Measurements from ENCODE around the gene HOXA6.

Gene HOXA6

DNA sequence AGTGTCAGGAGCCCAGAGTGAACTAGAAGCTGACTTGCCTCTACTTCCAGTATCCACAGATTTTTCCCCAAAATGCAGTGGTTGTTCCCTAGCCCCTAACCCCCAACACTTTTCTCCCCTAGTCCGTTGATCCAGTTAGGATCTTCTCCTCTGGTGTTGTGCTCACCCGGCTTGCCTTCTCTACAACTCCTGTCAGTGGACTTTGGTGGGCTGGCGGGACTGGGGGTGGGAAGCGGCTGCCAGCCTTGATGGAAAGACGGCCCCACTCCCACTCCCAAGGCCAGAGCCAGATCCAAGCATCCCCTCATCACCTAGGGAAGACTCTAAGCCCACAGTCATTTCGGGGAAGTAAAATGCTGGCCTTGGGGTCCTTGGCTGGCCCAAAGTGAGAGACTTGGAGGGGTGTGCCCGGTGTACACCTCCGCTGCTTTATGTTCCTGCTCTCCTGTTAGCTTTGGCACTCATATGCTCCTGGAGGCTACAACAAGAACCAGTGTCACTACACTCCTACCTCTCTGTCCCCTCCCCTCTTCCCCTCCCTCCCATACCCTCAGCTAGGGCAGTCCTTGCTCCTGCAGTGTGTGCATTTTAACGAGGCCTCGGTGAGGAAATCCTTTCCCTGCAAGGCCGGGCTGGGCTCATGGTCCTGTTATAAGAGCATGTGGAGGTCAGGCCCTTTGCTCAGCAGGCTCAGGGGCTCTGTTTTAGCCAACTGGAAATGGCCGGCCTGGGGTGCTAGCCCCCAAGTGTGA lies 27.5 kb upstream of the HOXA6 start:
- Histone ChIP-seq H3K36me3 (no peaks in the 10 kb centered on the region), H3K27me3 (peaks cover 100% of the 10 kb centered on the region), H3K4me1 (ENCODE audit: control insufficient read depth in 1 of 2, insufficient read depth in 1 of 2, low read depth in 1 of 2, low read length in 1 of 2) (peaks cover 29 to 43% of the 10 kb centered on the region in 2 experiments), H3K4me3 (ENCODE audit: low read depth in 1 of 2, low read length in 1 of 2) (peak overlapping the region in 1 of 2 experiments; percentile 67), H3K27ac (no peak overlapping the region), H3K9me3 (no peaks in the 10 kb centered on the region)
- TF ChIP-seq, protein P1, sequence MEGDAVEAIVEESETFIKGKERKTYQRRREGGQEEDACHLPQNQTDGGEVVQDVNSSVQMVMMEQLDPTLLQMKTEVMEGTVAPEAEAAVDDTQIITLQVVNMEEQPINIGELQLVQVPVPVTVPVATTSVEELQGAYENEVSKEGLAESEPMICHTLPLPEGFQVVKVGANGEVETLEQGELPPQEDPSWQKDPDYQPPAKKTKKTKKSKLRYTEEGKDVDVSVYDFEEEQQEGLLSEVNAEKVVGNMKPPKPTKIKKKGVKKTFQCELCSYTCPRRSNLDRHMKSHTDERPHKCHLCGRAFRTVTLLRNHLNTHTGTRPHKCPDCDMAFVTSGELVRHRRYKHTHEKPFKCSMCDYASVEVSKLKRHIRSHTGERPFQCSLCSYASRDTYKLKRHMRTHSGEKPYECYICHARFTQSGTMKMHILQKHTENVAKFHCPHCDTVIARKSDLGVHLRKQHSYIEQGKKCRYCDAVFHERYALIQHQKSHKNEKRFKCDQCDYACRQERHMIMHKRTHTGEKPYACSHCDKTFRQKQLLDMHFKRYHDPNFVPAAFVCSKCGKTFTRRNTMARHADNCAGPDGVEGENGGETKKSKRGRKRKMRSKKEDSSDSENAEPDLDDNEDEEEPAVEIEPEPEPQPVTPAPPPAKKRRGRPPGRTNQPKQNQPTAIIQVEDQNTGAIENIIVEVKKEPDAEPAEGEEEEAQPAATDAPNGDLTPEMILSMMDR (IDR thresholded peaks at IDR 0.05) = no peak

DNA sequence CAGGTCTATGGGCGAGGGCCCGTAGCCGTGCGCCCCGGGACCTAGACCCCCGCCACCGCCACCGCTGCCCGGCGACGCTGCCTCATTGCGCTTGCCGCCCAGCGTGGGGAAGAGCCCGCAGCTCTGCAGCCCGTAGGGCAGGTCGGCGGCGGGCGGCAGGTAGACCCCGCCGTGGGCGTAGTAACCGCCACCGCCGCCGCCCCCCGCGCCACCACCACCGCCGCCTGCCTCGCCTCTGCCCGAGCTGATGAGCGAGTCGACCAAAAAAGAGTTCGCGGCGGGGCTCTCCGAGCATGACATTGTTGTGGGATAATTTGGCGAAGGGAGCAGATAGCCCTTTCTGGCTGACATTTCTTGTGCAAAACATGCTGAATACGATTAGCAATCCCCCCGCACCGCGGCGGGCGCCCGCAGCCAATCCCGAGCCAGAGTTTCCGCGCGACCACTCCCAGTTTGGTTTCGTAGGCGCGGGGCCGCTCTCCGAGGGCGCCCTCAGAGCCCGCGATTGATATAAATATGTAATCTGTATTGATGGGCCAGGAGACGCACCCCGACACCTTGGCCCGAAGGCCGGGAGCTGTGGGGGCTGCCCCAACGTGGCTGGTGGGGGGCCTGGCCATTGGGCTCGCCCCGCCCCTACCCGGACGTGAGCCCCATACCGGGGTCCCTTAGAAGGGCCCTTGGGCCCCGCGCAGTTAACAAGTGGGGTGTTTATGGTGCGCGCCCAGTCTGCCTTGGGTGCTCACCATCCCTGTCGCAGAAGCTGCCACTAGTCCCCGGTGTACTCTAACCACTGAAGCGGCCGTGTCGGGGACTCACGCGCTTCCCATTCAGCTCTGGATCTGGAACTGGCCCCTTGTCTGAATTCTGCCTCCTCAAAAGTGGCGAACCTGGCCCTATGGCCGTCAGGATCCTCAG lies 26.6 kb upstream of the HOXA6 start, which contains the start of gene HOXA10:
Gene HOXA10, minus strand, starts transcription at position 365 of the 918 bp plus-strand sequence. Its CDS starts 14 bp downstream, at position 351.
- H3K36me3 ChIP-seq = no peaks in the 10 kb centered on the region
- H3K9me3 ChIP-seq = no peaks in the 10 kb centered on the region
- H3K4me3 ChIP-seq (ENCODE audit: low read depth in 1 of 2, low read length in 1 of 2) = peak within 1 kb of the TSS; percentile 40 to 67
- H3K27ac ChIP-seq = peak within 1 kb of the TSS; percentile 47
- peaks cover 26 to 44% of the 10 kb centered on the region in 2 experiments for H3K4me1 ChIP-seq (ENCODE audit: control insufficient read depth in 1 of 2, insufficient read depth in 1 of 2, low read depth in 1 of 2, low read length in 1 of 2)
- peaks cover 100% of the 10 kb centered on the region for H3K27me3 ChIP-seq
- TF ChIP-seq, protein P1 (IDR thresholded peaks at IDR 0.05) = no peak

DNA sequence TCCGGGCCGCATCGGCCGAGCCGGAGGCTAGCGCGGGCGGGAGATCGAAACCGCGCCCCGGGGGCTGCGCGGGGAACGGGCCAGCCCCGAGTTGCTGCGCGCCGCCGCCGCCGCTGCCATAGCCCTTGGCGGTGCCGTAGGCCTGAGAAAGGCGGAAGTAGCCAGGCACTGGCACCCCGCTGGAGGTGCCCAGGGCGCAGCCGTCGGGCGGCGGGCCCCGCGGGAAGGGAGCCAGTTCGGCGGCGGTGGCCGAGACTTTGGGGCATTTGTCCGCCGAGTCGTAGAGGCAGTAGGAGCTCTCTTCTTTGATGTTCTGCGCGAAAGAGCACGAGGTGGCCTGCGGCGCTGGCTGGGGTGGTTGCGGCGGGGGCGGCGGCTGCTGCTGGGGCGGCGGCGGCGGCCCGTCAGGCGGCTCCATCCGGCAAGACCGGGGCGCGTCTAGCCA lies 26.0 kb upstream of the HOXA6 start:
- Histone ChIP-seq H3K4me3 (ENCODE audit: low read depth in 1 of 2, low read length in 1 of 2) (peak overlapping the region; percentile 40 to 67), H3K27ac (peak overlapping the region; percentile 47), H3K27me3 (peaks cover 100% of the 10 kb centered on the region), H3K4me1 (ENCODE audit: control insufficient read depth in 1 of 2, insufficient read depth in 1 of 2, low read depth in 1 of 2, low read length in 1 of 2) (peaks cover 26 to 50% of the 10 kb centered on the region in 2 experiments), H3K9me3 (no peaks in the 10 kb centered on the region), H3K36me3 (no peaks in the 10 kb centered on the region)
- TF ChIP-seq, protein P1 (IDR thresholded peaks at IDR 0.05) = no peak

DNA sequence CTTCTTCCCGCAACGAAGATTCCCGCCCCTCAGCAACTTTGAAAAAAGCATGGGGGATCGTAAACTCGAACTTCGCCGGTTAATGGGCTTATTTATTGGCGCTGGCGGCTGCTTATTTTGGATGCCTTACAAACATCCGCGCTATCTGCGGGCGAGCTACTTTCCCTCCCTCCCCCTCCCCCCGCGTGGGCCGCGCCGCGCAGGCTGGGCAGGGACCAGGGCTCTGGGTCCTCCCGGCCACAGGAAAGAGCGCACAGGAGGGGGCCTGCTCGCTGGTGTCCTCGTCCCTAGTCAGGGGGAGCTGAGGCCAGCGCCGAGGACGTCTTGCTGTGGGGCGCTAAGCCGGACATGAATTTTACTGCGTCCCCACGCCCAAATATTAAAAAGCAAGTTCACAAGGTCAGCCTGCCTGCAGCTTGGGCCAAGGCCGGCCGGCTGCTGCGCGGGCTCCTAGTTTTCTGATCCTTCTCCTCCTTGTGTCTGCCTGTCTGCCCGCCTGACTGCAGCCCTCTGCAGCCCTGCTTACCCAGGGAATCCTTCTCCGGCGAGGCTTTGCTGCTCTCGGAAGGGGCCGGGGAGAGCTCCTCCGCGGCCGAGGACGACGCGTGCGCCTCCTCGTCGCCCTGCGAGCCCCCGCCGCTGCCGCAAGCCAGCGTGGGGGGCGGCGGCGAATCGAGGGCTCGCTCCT lies 25.4 kb upstream of the HOXA6 start:
- peaks cover 100% of the 10 kb centered on the region for H3K27me3 ChIP-seq
- H3K4me3 ChIP-seq (ENCODE audit: low read depth in 1 of 2, low read length in 1 of 2) = peak overlapping the region; percentile 40 to 67
- TF ChIP-seq, protein P1 (IDR thresholded peaks at IDR 0.05) = no peak
- peaks cover 26 to 56% of the 10 kb centered on the region in 2 experiments for H3K4me1 ChIP-seq (ENCODE audit: control insufficient read depth in 1 of 2, insufficient read depth in 1 of 2, low read depth in 1 of 2, low read length in 1 of 2)
- peak overlapping the region; percentile 47 for H3K27ac ChIP-seq
- H3K9me3 ChIP-seq = no peaks in the 10 kb centered on the region
- H3K36me3 ChIP-seq = no peaks in the 10 kb centered on the region

DNA sequence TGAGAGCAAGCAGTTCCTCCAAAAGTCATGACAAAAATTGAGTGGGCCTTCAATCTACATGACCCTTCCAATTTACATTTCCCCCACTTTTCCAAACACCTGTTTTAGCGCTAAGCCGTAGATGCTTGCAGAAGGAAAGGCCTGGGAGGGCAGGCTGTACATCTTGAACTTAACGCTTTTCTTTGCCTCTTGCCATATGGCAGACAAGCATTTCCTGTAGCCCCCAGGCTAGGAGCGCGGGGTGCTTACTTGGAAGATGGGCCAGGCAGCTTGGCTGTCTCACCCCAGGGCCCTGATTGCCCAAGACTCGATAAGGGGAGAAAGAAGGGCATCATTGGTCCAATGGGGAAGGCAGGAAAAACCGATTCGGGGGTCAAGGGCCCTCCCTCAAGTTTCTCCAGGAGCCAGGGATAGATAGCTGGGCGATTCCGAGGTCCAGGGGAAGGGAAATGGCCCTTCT lies 24.8 kb upstream of the HOXA6 start:
- peaks cover 100% of the 10 kb centered on the region for H3K27me3 ChIP-seq
- TF ChIP-seq, protein P1 (IDR thresholded peaks at IDR 0.05) = no peak
- peak overlapping the region in 1 of 2 experiments; percentile 67 for H3K4me3 ChIP-seq (ENCODE audit: low read depth in 1 of 2, low read length in 1 of 2)
- H3K27ac ChIP-seq = no peak overlapping the region
- no peaks in the 10 kb centered on the region for H3K9me3 ChIP-seq
- no peaks in the 10 kb centered on the region for H3K36me3 ChIP-seq
- H3K4me1 ChIP-seq (ENCODE audit: control insufficient read depth in 1 of 2, insufficient read depth in 1 of 2, low read depth in 1 of 2, low read length in 1 of 2) = peaks cover 26 to 58% of the 10 kb centered on the region in 2 experiments
